HepG2 (cell line): ENCODE results near the gene IFIT1. TPM values are rescaled to one million over a fixed set of nuclear protein-coding genes. Genes with fewer than 3 reads are reported as not detected.

Source experiments
- ATAC-seq: fragments of 200-7000 bp; cut with Tn5 transposase; 3 replicates; pipeline ENCODE4 v1.9.1; 2020; ENCODE audit warnings: mild to moderate bottlenecking, moderate library complexity
- BruUV-seq: library from RNA; stranded (reverse); fragments of 400-500 nt; replicated peaks from 2 replicates; lab custom pipeline; 2021; lab: Mats Ljungman, UMichigan
- CTCF ChIA-PET: fragments of 300-600 bp; formaldehyde crosslinking; extraction: SDS; loops from one replicate; lab custom pipeline; 2021; ENCODE audit warnings: low total read pairs, inconsistent platforms, low intra/inter-chr PET ratio; lab: Yijun Ruan, JAX
- POLR2A ChIA-PET: fragments of 350-600 bp; sonication (Branson Sonifier 250); formaldehyde crosslinking; loops from one replicate; lab custom pipeline; 2020; ENCODE audit warnings: antibody characterized with exemption, inconsistent platforms; lab: Yijun Ruan, JAX
- DNase-seq: peaks from one replicate; pipeline ENCODE4 v3.0.0-alpha.2; 2015; ENCODE audit warnings: low spot score
- FAIRE-seq: peaks from 3 replicates; lab custom pipeline; 2011; peaks lifted over from hg19 to GRCh38; lab: Jason Lieb, UNC
- H2AFZ ChIP-seq: one replicate; pipeline ENCODE4 v1.6.1; 2011; ENCODE audit warnings: low read length, inconsistent platforms
- H3K27ac ChIP-seq: fragments of 300-600 bp; 3 replicates; pipeline ENCODE4 v1.8.0; 2011; ENCODE audit warnings: mixed run types, mild to moderate bottlenecking, mixed read lengths, low read length, inconsistent platforms; ENCODE audit not compliant: insufficient read depth; ENCODE audit errors: extremely low read length
- H3K27me3 ChIP-seq, 2 experiments: fragments of 200-600 bp in 1 of 2; 2 replicates in 1 of 2; 3 replicates in 1 of 2; pipeline versions ENCODE4 v1.6.0 to v1.8.0; 2011; ENCODE audit warnings: low read length in 2 of 2, mild to moderate bottlenecking in 2 of 2, moderate library complexity in 2 of 2, inconsistent platforms in 1 of 2; ENCODE audit not compliant: insufficient read depth in 2 of 2, control insufficient read depth in 1 of 2
- H3K36me3 ChIP-seq, 2 experiments: fragments of 200-600 bp in 1 of 2; replicated peaks in 1 of 2; 2 replicates in 1 of 2; 3 replicates in 1 of 2; pipeline versions ENCODE4 v1.5.1 to v1.8.0; 2011; ENCODE audit warnings: low read length in 2 of 2, inconsistent platforms in 1 of 2; ENCODE audit not compliant: insufficient read depth in 2 of 2, control insufficient read depth in 1 of 2
- H3K4me1 ChIP-seq: 2 replicates; pipeline ENCODE4 v1.5.1; 2012; ENCODE audit warnings: low read length, inconsistent platforms; ENCODE audit not compliant: insufficient read depth
- H3K4me2 ChIP-seq: 2 replicates; pipeline ENCODE4 v1.6.0; 2011; ENCODE audit warnings: low read depth, low read length, inconsistent platforms
- H3K4me3 ChIP-seq, 3 experiments: fragments of 200-600 bp in 1 of 3; sonication (generic), shearing (Covaris generic) in 1 of 3; replicated peaks in 1 of 3; 2 replicates each; pipeline ENCODE4 v1.5.1; 2011 to 2016; ENCODE audit warnings: low read length in 3 of 3, inconsistent platforms in 2 of 3, low read depth in 2 of 3, mild to moderate bottlenecking in 2 of 3, control low read depth in 1 of 3, mixed read lengths in 1 of 3; ENCODE audit not compliant: insufficient read depth in 1 of 3
- H3K79me2 ChIP-seq: one replicate; pipeline ENCODE4 v1.6.1; 2011; ENCODE audit warnings: low read length, inconsistent platforms; ENCODE audit not compliant: insufficient read depth
- H3K9ac ChIP-seq: 2 replicates; pipeline ENCODE4 v1.6.0; 2011; ENCODE audit warnings: mild to moderate bottlenecking, low read depth, low read length, inconsistent platforms; ENCODE audit not compliant: insufficient read depth
- H3K9me3 ChIP-seq: 2 replicates; pipeline ENCODE4 v1.5.1; 2012; ENCODE audit warnings: mild to moderate bottlenecking, low read length
- H4K20me1 ChIP-seq: 2 replicates; pipeline ENCODE4 v1.6.0; 2011; ENCODE audit warnings: inconsistent platforms, mild to moderate bottlenecking, low read length, moderate library complexity; ENCODE audit not compliant: insufficient read depth
- CHD2 ChIP-seq: IDR thresholded peaks from 2 replicates; pipeline ENCODE4 v1.6.1; 2011; ENCODE audit warnings: low read depth, low read length, improper control_type of control experiment
- EP300 ChIP-seq, 3 experiments: sonication (generic) in 1 of 3; formaldehyde crosslinking in 1 of 3; IDR thresholded peaks; 2 replicates each; pipeline versions ENCODE4 v1.5.1 to v1.6.1; 2011 to 2020; ENCODE audit warnings: low read depth in 2 of 3, low read length in 2 of 3, borderline replicate concordance in 1 of 3, improper control_type of control experiment in 1 of 3, mild to moderate bottlenecking in 1 of 3, missing genetic modification reagents in 1 of 3, moderate library complexity in 1 of 3
- GATAD1 ChIP-seq: IDR thresholded peaks from 2 replicates; pipeline ENCODE4 v1.6.1; 2016; ENCODE audit warnings: missing genetic modification reagents, missing compliant biosample characterization
- HMG20B ChIP-seq: conservative IDR thresholded peaks from 2 replicates; pipeline ENCODE4 v1.6.1; 2016; ENCODE audit warnings: missing genetic modification reagents, missing compliant biosample characterization
- HMGXB4 ChIP-seq, 2 experiments: sonication (generic) in 1 of 2; formaldehyde crosslinking in 1 of 2; IDR thresholded peaks; 2 replicates each; pipeline versions ENCODE4 v1.4.0 to v1.6.1; 2018 to 2020; ENCODE audit warnings: missing genetic modification reagents in 2 of 2, borderline replicate concordance in 1 of 2, low read depth in 1 of 2, mild to moderate bottlenecking in 1 of 2, missing biosample characterization in 1 of 2
- HOXA9 ChIP-seq: sonication (generic); formaldehyde crosslinking; IDR thresholded peaks from 2 replicates; pipeline ENCODE4 v1.8.1; 2022; ENCODE audit warnings: missing genetic modification reagents, mild to moderate bottlenecking, moderate library complexity, borderline replicate concordance
- KMT2A ChIP-seq: sonication (generic); formaldehyde crosslinking; IDR thresholded peaks from 2 replicates; pipeline ENCODE4 v1.4.0; 2020; ENCODE audit warnings: missing genetic modification reagents
- MTA3 ChIP-seq: sonication (generic); formaldehyde crosslinking; IDR thresholded peaks from 2 replicates; pipeline ENCODE4 v1.4.0; 2020; ENCODE audit warnings: missing genetic modification reagents
- PREB ChIP-seq: sonication (generic); formaldehyde crosslinking; IDR thresholded peaks from 2 replicates; pipeline ENCODE4 v1.4.0; 2020; ENCODE audit warnings: missing genetic modification reagents
- SMARCE1 ChIP-seq: fragments of 450-650 bp; IDR thresholded peaks from 2 replicates; pipeline ENCODE4 v1.6.1; 2017; ENCODE audit warnings: borderline replicate concordance
- TERF1 ChIP-seq: sonication (generic); formaldehyde crosslinking; IDR thresholded peaks from 2 replicates; pipeline ENCODE4 v1.8.0; 2022; ENCODE audit warnings: mild to moderate bottlenecking, missing genetic modification reagents, moderate library complexity
- ZNF646 ChIP-seq: sonication (generic); formaldehyde crosslinking; IDR thresholded peaks from 2 replicates; pipeline ENCODE4 v1.9.0; 2021; ENCODE audit warnings: mild to moderate bottlenecking, missing genetic modification reagents
- WGBS: methylation state at CpG from one replicate; pipeline ENCODE4 v1.1.6; 2017; ENCODE audit warnings: low lambda C conversion rate; 5-methylcytosine and 5-hydroxymethylcytosine counted together
- in situ Hi-C: cut with HindIII; loops from 2 replicates; pipeline ENCODE4 v1.10.0; 2017; ENCODE audit warnings: low pct_unique_long_range_greater_than_20kb; ENCODE audit not compliant: extremely low pct_ligation_motif_present
- intact Hi-C: fragments of 100-400 bp; cut with micrococcal nuclease; formaldehyde crosslinking; loops from one replicate; pipeline ENCODE4 v1.10.0; 2022; ENCODE audit not compliant: unreplicated experiment
- polyA plus RNA-seq, 8 experiments: library from polyadenylated mRNA; depleted of rRNA in 3 of 8; stranded (reverse) in 7 of 8; unstranded in 1 of 8; fragments of >200 nt; fragmentation: Illumina TruSeq in 4 of 8; extraction: Trizol in 4 of 8; gene quantifications; 2 replicates each; pipeline versions ENCODE4 v1.2.1 to v1.2.3, GENCODE V29; 2011 to 2016; ENCODE audit warnings: low read depth in 4 of 8, missing spikeins in 1 of 8, mixed read lengths in 1 of 8; ENCODE audit not compliant: insufficient read depth in 1 of 8
- total RNA-seq, 5 experiments: library from RNA; depleted of rRNA; stranded (reverse); fragments of >200 nt; fragmentation: Illumina TruSeq; extraction: Trizol; gene quantifications; 2 replicates each; pipeline ENCODE4 v1.2.3, GENCODE V29; 2016; ENCODE audit warnings: low read depth in 1 of 5

Gene IFIT1
- total and polyA plus RNA-seq, 2 of the 13 experiments (the other 11 are each of a cell fraction or from before 2014, with no cell fraction given): 1.5 to 5.5 TPM

- in situ Hi-C loops: loop anchor here (5.0 kb wide), 1 partner anchor 133 kb away; no protein-coding TSS in a partner anchor
- DNase-seq (no peak), FAIRE-seq (no peak), ATAC-seq (no peak)
- no peaks in the 10 kb centered on the region for H3K79me2 ChIP-seq
- intact Hi-C loops: loop anchor here (5.0 kb wide), 2 partner anchors 213 to 363 kb away; no protein-coding TSS in a partner anchor
- 20% methylated on average over 1 of the region's 1 CpG for WGBS
- BruUV-seq: no TSS peak
- no peaks in the 10 kb centered on the region for H4K20me1 ChIP-seq
- peaks cover 20% of the 10 kb centered on the region for H3K4me1 ChIP-seq
- no peak overlapping the region for H3K4me2 ChIP-seq
- H3K27ac ChIP-seq: no peak overlapping the region
- no peaks in the 10 kb centered on the region for H3K36me3 ChIP-seq
- H3K27me3 ChIP-seq: no peaks in the 10 kb centered on the region
- no peak overlapping the region for H3K9ac ChIP-seq
- no peaks in the 10 kb centered on the region for H3K9me3 ChIP-seq
- H3K4me3 ChIP-seq: no peak overlapping the region
- ChIA-PET POLR2A (no interaction called here), CTCF (no interaction called here)
- H2AFZ ChIP-seq: no peak overlapping the region
- TF ChIP-seq SMARCE1: no peak
- no peak for TF ChIP-seq MTA3 (CRISPR knock-in tag)
- TF ChIP-seq CHD2: no peak
- no peak for TF ChIP-seq TERF1 (CRISPR knock-in tag)
- no peak for TF ChIP-seq HOXA9
- no peak for TF ChIP-seq EP300 (IDR thresholded peaks at IDR 0.05; ENCODE audit: low read depth in 2 of 2, low read length in 2 of 2)
- no peak for TF ChIP-seq EP300 (CRISPR knock-in tag; IDR thresholded peaks at IDR 0.05; ENCODE audit: borderline replicate concordance)
- no peak for TF ChIP-seq HMGXB4 (CRISPR knock-in tag; IDR thresholded peaks at IDR 0.05; ENCODE audit: borderline replicate concordance in 1 of 2, low read depth in 1 of 2)
- TF ChIP-seq PREB (CRISPR knock-in tag): no peak
- no peak for TF ChIP-seq HMG20B
- no peak for TF ChIP-seq ZNF646
- TF ChIP-seq GATAD1: no peak
- no peak for TF ChIP-seq KMT2A (CRISPR knock-in tag)
Observed at GRCh38 chr10:89428877-89429276, 36.5 kb downstream of the IFIT1 start.
